Astrocyte (in vitro differentiated cells and primary cell): Measurements from ENCODE around the gene ACAP3. TPM values are rescaled to one million over a fixed set of nuclear protein-coding genes. Genes with fewer than 3 reads are reported as not detected.

Experiments used
- DNase-seq: peaks from one replicate; pipeline ENCODE4 v3.0.0-alpha.2; 2010; ENCODE audit warnings: low read depth
- FAIRE-seq: peaks from 2 replicates; lab custom pipeline; 2011; peaks lifted over from hg19 to GRCh38; lab: Jason Lieb, UNC
- H2AFZ ChIP-seq: 2 replicates; pipeline ENCODE4 v1.6.0; 2012; ENCODE audit warnings: low read depth, low read length, inconsistent platforms
- H3K27ac ChIP-seq: 2 replicates; pipeline ENCODE4 v1.5.1; 2011; ENCODE audit warnings: low read depth, low read length, inconsistent platforms
- H3K27me3 ChIP-seq: 2 replicates; pipeline ENCODE4 v1.6.0; 2011; ENCODE audit warnings: low read length, inconsistent platforms; ENCODE audit not compliant: insufficient read depth
- H3K36me3 ChIP-seq: 2 replicates; pipeline ENCODE4 v1.5.1; 2011; ENCODE audit warnings: low read length, inconsistent platforms; ENCODE audit not compliant: insufficient read depth
- H3K4me1 ChIP-seq: 2 replicates; pipeline ENCODE4 v1.5.1; 2011; ENCODE audit warnings: low read length, inconsistent platforms; ENCODE audit not compliant: insufficient read depth
- H3K4me2 ChIP-seq: 2 replicates; pipeline ENCODE4 v1.6.0; 2012; ENCODE audit warnings: low read length, inconsistent platforms
- H3K4me3 ChIP-seq: 2 replicates; pipeline ENCODE4 v1.5.1; 2011; ENCODE audit warnings: low read depth, mild to moderate bottlenecking, low read length, inconsistent platforms; ENCODE audit not compliant: insufficient read depth
- H3K79me2 ChIP-seq: 2 replicates; pipeline ENCODE4 v1.6.0; 2012; ENCODE audit warnings: mild to moderate bottlenecking, low read length, inconsistent platforms; ENCODE audit not compliant: insufficient read depth
- H3K9ac ChIP-seq: 2 replicates; pipeline ENCODE4 v1.6.0; 2012; ENCODE audit warnings: mild to moderate bottlenecking, low read length, inconsistent platforms
- H3K9me3 ChIP-seq: 2 replicates; pipeline ENCODE4 v1.5.1; 2012; ENCODE audit warnings: low read depth, mild to moderate bottlenecking, low read length, inconsistent platforms; ENCODE audit not compliant: insufficient read depth
- H4K20me1 ChIP-seq: 2 replicates; pipeline ENCODE4 v1.6.0; 2012; ENCODE audit warnings: low read length, inconsistent platforms; ENCODE audit not compliant: insufficient read depth
- H3K27ac Mint-ChIP-seq: one replicate; pipeline ENCODE4 v1.8.0; 2021; ENCODE audit warnings: mild to moderate bottlenecking, mixed read lengths; ENCODE audit not compliant: unreplicated experiment
- H3K27me3 Mint-ChIP-seq: one replicate; pipeline ENCODE4 v1.8.0; 2021; ENCODE audit warnings: low read depth, mixed read lengths; ENCODE audit not compliant: unreplicated experiment
- H3K36me3 Mint-ChIP-seq: one replicate; pipeline ENCODE4 v1.8.0; 2021; ENCODE audit warnings: low read depth, mixed read lengths; ENCODE audit not compliant: unreplicated experiment
- H3K4me1 Mint-ChIP-seq: one replicate; pipeline ENCODE4 v1.8.0; 2021; ENCODE audit warnings: low read depth, mixed read lengths; ENCODE audit not compliant: unreplicated experiment
- H3K4me3 Mint-ChIP-seq: one replicate; pipeline ENCODE4 v1.8.0; 2021; ENCODE audit warnings: mild to moderate bottlenecking, moderate library complexity, mixed read lengths; ENCODE audit not compliant: unreplicated experiment
- H3K9me3 Mint-ChIP-seq: one replicate; pipeline ENCODE4 v1.8.0; 2021; ENCODE audit warnings: mild to moderate bottlenecking, mixed read lengths; ENCODE audit not compliant: unreplicated experiment
- EZH2 ChIP-seq: IDR thresholded peaks from 2 replicates; pipeline ENCODE4 v1.6.1; 2012; ENCODE audit warnings: mild to moderate bottlenecking, low read length, inconsistent platforms; ENCODE audit not compliant: insufficient read depth
- total RNA-seq: library from RNA; stranded (reverse); gene quantifications from 2 replicates; pipeline ENCODE4 v1.2.1, GENCODE V29; 2021
- TF ChIP-seq, protein P1 (sequence below): IDR thresholded peaks from 2 replicates; pipeline ENCODE4 v1.5.1; 2011; ENCODE audit warnings: low read depth, mild to moderate bottlenecking, inconsistent platforms, low read length, moderate library complexity; ENCODE audit not compliant: insufficient read depth

The ACAP3 gene
- total RNA-seq, 1 donor from 2014 or later = 64.0 TPM

DNA sequence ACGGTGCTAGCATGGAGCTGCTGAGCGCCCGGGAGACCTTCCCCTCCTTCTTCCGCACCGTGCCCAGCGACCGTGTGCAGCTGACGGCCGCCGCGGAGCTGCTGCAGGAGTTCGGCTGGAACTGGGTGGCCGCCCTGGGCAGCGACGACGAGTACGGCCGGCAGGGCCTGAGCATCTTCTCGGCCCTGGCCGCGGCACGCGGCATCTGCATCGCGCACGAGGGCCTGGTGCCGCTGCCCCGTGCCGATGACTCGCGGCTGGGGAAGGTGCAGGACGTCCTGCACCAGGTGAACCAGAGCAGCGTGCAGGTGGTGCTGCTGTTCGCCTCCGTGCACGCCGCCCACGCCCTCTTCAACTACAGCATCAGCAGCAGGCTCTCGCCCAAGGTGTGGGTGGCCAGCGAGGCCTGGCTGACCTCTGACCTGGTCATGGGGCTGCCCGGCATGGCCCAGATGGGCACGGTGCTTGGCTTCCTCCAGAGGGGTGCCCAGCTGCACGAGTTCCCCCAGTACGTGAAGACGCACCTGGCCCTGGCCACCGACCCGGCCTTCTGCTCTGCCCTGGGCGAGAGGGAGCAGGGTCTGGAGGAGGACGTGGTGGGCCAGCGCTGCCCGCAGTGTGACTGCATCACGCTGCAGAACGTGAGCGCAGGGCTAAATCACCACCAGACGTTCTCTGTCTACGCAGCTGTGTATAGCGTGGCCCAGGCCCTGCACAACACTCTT lies 24.5 kb upstream of the ACAP3 start:
- H3K27me3 Mint-ChIP-seq = no peaks in the 10 kb centered on the region
- Histone ChIP-seq H3K4me2 (no peak overlapping the region), H3K36me3 (no peaks in the 10 kb centered on the region), H3K4me1 (no peaks in the 10 kb centered on the region), H3K4me3 (no peak overlapping the region), H3K9me3 (no peaks in the 10 kb centered on the region), H2AFZ (no peak overlapping the region), H3K27ac (no peak overlapping the region), H3K9ac (no peak overlapping the region), H3K27me3 (no peaks in the 10 kb centered on the region), H4K20me1 (peaks cover 28% of the 10 kb centered on the region), H3K79me2 (peaks cover under 1% of the 10 kb centered on the region)
- no peak for TF ChIP-seq EZH2
- TF ChIP-seq, protein P1, sequence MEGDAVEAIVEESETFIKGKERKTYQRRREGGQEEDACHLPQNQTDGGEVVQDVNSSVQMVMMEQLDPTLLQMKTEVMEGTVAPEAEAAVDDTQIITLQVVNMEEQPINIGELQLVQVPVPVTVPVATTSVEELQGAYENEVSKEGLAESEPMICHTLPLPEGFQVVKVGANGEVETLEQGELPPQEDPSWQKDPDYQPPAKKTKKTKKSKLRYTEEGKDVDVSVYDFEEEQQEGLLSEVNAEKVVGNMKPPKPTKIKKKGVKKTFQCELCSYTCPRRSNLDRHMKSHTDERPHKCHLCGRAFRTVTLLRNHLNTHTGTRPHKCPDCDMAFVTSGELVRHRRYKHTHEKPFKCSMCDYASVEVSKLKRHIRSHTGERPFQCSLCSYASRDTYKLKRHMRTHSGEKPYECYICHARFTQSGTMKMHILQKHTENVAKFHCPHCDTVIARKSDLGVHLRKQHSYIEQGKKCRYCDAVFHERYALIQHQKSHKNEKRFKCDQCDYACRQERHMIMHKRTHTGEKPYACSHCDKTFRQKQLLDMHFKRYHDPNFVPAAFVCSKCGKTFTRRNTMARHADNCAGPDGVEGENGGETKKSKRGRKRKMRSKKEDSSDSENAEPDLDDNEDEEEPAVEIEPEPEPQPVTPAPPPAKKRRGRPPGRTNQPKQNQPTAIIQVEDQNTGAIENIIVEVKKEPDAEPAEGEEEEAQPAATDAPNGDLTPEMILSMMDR = no peak
- no peak overlapping the region for H3K4me3 Mint-ChIP-seq
- H3K9me3 Mint-ChIP-seq = no peaks in the 10 kb centered on the region
- no peak for FAIRE-seq
- H3K36me3 Mint-ChIP-seq = no peaks in the 10 kb centered on the region
- H3K27ac Mint-ChIP-seq = no peak overlapping the region
- no peak for DNase-seq
- no peaks in the 10 kb centered on the region for H3K4me1 Mint-ChIP-seq

DNA sequence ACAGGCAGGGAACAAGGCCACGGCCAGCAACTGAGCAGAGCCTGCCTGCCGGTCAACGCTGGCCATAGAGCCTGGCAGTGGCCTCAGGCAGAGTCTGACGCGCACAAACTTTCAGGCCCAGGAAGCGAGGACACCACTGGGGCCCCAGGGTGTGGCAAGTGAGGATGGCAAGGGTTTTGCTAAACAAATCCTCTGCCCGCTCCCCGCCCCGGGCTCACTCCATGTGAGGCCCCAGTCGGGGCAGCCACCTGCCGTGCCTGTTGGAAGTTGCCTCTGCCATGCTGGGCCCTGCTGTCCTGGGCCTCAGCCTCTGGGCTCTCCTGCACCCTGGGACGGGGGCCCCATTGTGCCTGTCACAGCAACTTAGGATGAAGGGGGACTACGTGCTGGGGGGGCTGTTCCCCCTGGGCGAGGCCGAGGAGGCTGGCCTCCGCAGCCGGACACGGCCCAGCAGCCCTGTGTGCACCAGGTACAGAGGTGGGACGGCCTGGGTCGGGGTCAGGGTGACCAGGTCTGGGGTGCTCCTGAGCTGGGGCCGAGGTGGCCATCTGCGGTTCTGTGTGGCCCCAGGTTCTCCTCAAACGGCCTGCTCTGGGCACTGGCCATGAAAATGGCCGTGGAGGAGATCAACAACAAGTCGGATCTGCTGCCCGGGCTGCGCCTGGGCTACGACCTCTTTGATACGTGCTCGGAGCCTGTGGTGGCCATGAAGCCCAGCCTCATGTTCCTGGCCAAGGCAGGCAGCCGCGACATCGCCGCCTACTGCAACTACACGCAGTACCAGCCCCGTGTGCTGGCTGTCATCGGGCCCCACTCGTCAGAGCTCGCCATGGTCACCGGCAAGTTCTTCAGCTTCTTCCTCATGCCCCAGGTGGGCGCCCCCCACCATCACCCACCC lies 23.6 kb upstream of the ACAP3 start, which contains the start of gene TAS1R3:
Gene TAS1R3, plus strand, starts transcription at position 213 of the 898 bp plus-strand sequence. Its CDS starts 66 bp downstream, at position 279.
- TF ChIP-seq EZH2 = no peak
- TF ChIP-seq, protein P1 = no peak
- H3K79me2 ChIP-seq = peaks cover 9% of the 10 kb centered on the region
- DNase-seq (no peak), FAIRE-seq (no peak)
- H3K36me3 ChIP-seq = no peaks in the 10 kb centered on the region
- Mint-ChIP-seq H3K36me3 (no peaks in the 10 kb centered on the region), H3K4me1 (no peaks in the 10 kb centered on the region), H3K9me3 (no peaks in the 10 kb centered on the region), H3K27ac (peak within 1 kb of the TSS; percentile 12), H3K27me3 (no peaks in the 10 kb centered on the region), H3K4me3 (no peak within 1 kb of the TSS)
- no peak within 1 kb of the TSS for H3K9ac ChIP-seq
- no peak within 1 kb of the TSS for H3K4me2 ChIP-seq
- no peaks in the 10 kb centered on the region for H3K9me3 ChIP-seq
- H4K20me1 ChIP-seq = peaks cover 34% of the 10 kb centered on the region
- H2AFZ ChIP-seq = no peak within 1 kb of the TSS
- no peaks in the 10 kb centered on the region for H3K27me3 ChIP-seq
- no peak within 1 kb of the TSS for H3K4me3 ChIP-seq
- H3K27ac ChIP-seq = no peak within 1 kb of the TSS
- H3K4me1 ChIP-seq = no peaks in the 10 kb centered on the region
